Hepatocyte (in vitro differentiated cells): ENCODE results near the gene HES4.

Source experiments
- CTCF ChIP-seq: fragments of 200-600 bp; sonication (generic); IDR thresholded peaks from 2 replicates; pipeline ENCODE4 v1.5.1; 2016; ENCODE audit warnings: antibody characterized with exemption, mild to moderate bottlenecking; ENCODE audit not compliant: poor library complexity
- EZH2 ChIP-seq: fragments of 200-600 bp; sonication (generic); IDR thresholded peaks from 2 replicates; pipeline ENCODE4 v1.6.1; 2016; ENCODE audit warnings: antibody characterized with exemption, mild to moderate bottlenecking, borderline replicate concordance

DNA sequence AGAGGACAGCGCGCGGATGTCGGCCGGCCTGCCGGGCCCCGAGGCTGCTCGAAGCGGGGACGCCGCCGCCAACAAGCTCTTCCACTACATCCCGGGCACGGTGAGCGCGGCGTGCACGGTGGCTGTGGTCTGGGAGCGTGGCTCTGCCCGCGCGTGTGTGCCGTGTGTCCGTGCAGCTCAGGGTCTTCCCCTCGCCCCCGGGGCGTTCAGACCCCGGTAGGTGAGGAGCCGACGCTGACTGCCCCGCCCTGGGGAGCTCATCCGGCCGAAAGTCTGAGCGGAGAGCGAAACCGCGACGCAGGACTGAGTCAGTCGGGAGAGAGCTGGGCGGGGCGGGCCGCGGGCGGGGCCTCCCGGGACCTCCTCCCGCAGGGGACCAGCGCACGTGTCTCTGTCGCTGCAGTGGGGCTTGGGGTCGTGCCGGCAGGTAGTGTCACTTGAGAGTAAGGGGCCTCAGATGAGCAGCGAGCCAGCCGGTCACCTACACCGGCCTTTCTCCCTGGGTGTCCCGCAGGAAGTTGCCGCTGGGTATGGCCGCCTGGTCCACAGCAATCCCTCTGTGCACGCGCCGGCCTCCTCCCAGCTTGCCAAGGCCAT, 33.1 kb downstream of the HES4 start:
- TF ChIP-seq CTCF (no peak), EZH2 (no peak)
